WTC11 (cell line): ENCODE results near the gene GARS1. TPM values are rescaled to one million over a fixed set of nuclear protein-coding genes. Genes with fewer than 3 reads are reported as not detected.

ENCODE experiments used
- ATAC-seq: fragments of 200-7000 bp; cut with Tn5 transposase; 2 replicates; pipeline ENCODE4 v1.10.0; 2021; ENCODE audit warnings: mild to moderate bottlenecking, moderate library complexity
- CTCF ChIA-PET: fragments of 300-600 bp; sonication (Branson Sonifier 250); formaldehyde crosslinking; loops from one replicate; lab custom pipeline; 2021; ENCODE audit warnings: antibody characterized with exemption; lab: Charles Lee
- POLR2A ChIA-PET: fragments of 350-600 bp; sonication (Branson Sonifier 250); formaldehyde crosslinking; loops from one replicate; lab custom pipeline; 2021; ENCODE audit warnings: antibody characterized with exemption; lab: Charles Lee
- DNase-seq: peaks from one replicate; pipeline ENCODE4 v3.0.0; 2021; ENCODE audit warnings: low spot score
- H3K27ac Mint-ChIP-seq: 2 replicates; pipeline ENCODE4 v1.8.0; 2021; ENCODE audit warnings: mixed read lengths
- H3K27me3 Mint-ChIP-seq: 2 replicates; pipeline ENCODE4 v1.8.0; 2021; ENCODE audit warnings: low read depth, mild to moderate bottlenecking, moderate library complexity, mixed read lengths
- H3K36me3 Mint-ChIP-seq: 2 replicates; pipeline ENCODE4 v1.8.0; 2021; ENCODE audit warnings: mixed read lengths
- H3K4me1 Mint-ChIP-seq: 2 replicates; pipeline ENCODE4 v1.8.0; 2022; ENCODE audit warnings: mixed read lengths
- H3K4me3 Mint-ChIP-seq: 2 replicates; pipeline ENCODE4 v1.8.0; 2021; ENCODE audit warnings: mild to moderate bottlenecking, moderate library complexity, mixed read lengths
- H3K9me3 Mint-ChIP-seq: 2 replicates; pipeline ENCODE4 v1.8.0; 2021; ENCODE audit warnings: mixed read lengths
- AFF4 ChIP-seq: sonication (generic); formaldehyde crosslinking; IDR thresholded peaks from 2 replicates; pipeline ENCODE4 v1.8.1; 2023; ENCODE audit warnings: mild to moderate bottlenecking, missing genetic modification reagents, borderline replicate concordance
- AR ChIP-seq: fragments of 250-450 bp; sonication (Bioruptor Pico); IDR thresholded peaks from 2 replicates; pipeline ENCODE4 v1.9.0; 2021; ENCODE audit warnings: mild to moderate bottlenecking
- ATF3 ChIP-seq: sonication (generic); formaldehyde crosslinking; conservative IDR thresholded peaks from 2 replicates; pipeline ENCODE4 v1.8.1; 2022; ENCODE audit warnings: mild to moderate bottlenecking, missing genetic modification reagents
- CBFB ChIP-seq: sonication (generic); formaldehyde crosslinking; IDR thresholded peaks from 2 replicates; pipeline ENCODE4 v1.8.1; 2022; ENCODE audit warnings: mild to moderate bottlenecking, low read depth, missing genetic modification reagents
- CTCF ChIP-seq: fragments of 200-600 bp; IDR thresholded peaks from 2 replicates; pipeline ENCODE4 v1.8.0; 2022; ENCODE audit warnings: antibody characterized with exemption
- FOXK1 ChIP-seq: sonication (generic); formaldehyde crosslinking; IDR thresholded peaks from 2 replicates; pipeline ENCODE4 v1.8.0; 2022; ENCODE audit warnings: mild to moderate bottlenecking, moderate library complexity, missing genetic modification reagents
- FOXP1 ChIP-seq: sonication (generic); formaldehyde crosslinking; IDR thresholded peaks from 2 replicates; pipeline ENCODE4 v1.8.0; 2022; ENCODE audit warnings: missing genetic modification reagents, mild to moderate bottlenecking, moderate library complexity, borderline replicate concordance
- GTF2I ChIP-seq: fragments of 250-450 bp; sonication (Bioruptor Pico); conservative IDR thresholded peaks from 2 replicates; pipeline ENCODE4 v1.4.0; 2021; ENCODE audit warnings: mild to moderate bottlenecking
- JAZF1 ChIP-seq: fragments of 250-450 bp; sonication (Bioruptor Pico); IDR thresholded peaks from 2 replicates; pipeline ENCODE4 v1.9.0; 2021; ENCODE audit warnings: moderate library complexity, mild to moderate bottlenecking, inconsistent platforms
- MAX ChIP-seq: sonication (generic); formaldehyde crosslinking; IDR thresholded peaks from 2 replicates; pipeline ENCODE4 v1.8.0; 2022; ENCODE audit warnings: mild to moderate bottlenecking, missing genetic modification reagents
- NFE2L1 ChIP-seq: sonication (generic); formaldehyde crosslinking; IDR thresholded peaks from 2 replicates; pipeline ENCODE4 v1.8.1; 2023; ENCODE audit warnings: missing genetic modification reagents
- OVOL2 ChIP-seq: fragments of 250-450 bp; sonication (Bioruptor Pico); IDR thresholded peaks from 2 replicates; pipeline ENCODE4 v1.9.0; 2021; ENCODE audit warnings: mild to moderate bottlenecking, borderline replicate concordance
- PREB ChIP-seq: sonication (generic); formaldehyde crosslinking; IDR thresholded peaks from 2 replicates; pipeline ENCODE4 v1.8.1; 2022; ENCODE audit warnings: mild to moderate bottlenecking, missing genetic modification reagents, moderate library complexity, borderline replicate concordance
- SMAD4 ChIP-seq: sonication (generic); formaldehyde crosslinking; IDR thresholded peaks from 2 replicates; pipeline ENCODE4 v1.8.0; 2022; ENCODE audit warnings: mild to moderate bottlenecking, missing genetic modification reagents
- TEAD1 ChIP-seq: sonication (generic); formaldehyde crosslinking; IDR thresholded peaks from 2 replicates; pipeline ENCODE4 v1.8.0; 2022; ENCODE audit warnings: mild to moderate bottlenecking, missing genetic modification reagents
- ZNF121 ChIP-seq: sonication (generic); formaldehyde crosslinking; IDR thresholded peaks from 2 replicates; pipeline ENCODE4 v1.8.0; 2023; ENCODE audit warnings: missing genetic modification reagents
- ZNF219 ChIP-seq: sonication (generic); formaldehyde crosslinking; IDR thresholded peaks from 2 replicates; pipeline ENCODE4 v1.8.0; 2023; ENCODE audit warnings: missing genetic modification reagents, mild to moderate bottlenecking, borderline replicate concordance
- ZNF396 ChIP-seq: fragments of 250-450 bp; sonication (Bioruptor Pico); IDR thresholded peaks from 2 replicates; pipeline ENCODE4 v1.8.0; 2021; ENCODE audit warnings: mild to moderate bottlenecking, moderate library complexity, borderline replicate concordance
- total RNA-seq: library from RNA; stranded (reverse); gene quantifications from 3 replicates; pipeline ENCODE4 v1.2.3, GENCODE V29; 2021
- TF ChIP-seq, protein P1 (sequence below): sonication (generic); formaldehyde crosslinking; conservative IDR thresholded peaks from 2 replicates; pipeline ENCODE4 v1.8.1; 2023; ENCODE audit warnings: mild to moderate bottlenecking, low read depth, missing genetic modification reagents, moderate library complexity
- TF ChIP-seq, protein P2 (sequence below): sonication (generic); formaldehyde crosslinking; IDR thresholded peaks from 2 replicates; pipeline ENCODE4 v1.8.0; 2022; ENCODE audit warnings: mild to moderate bottlenecking, missing genetic modification reagents

The GARS1 gene
- total RNA-seq, 1 experiment from 2014 or later, result 236 TPM

GRCh38 chr7:30564243-30564892 is 30.3 kb upstream of the GARS1 start:
- Mint-ChIP-seq H3K4me1 (peaks cover 30% of the 10 kb centered on the region), H3K9me3 (no peaks in the 10 kb centered on the region)
- POLR2A ChIA-PET, result interaction anchor here (1.2 kb wide), 1 partner anchor 18 kb away, joined by 3 read pairs; no protein-coding TSS in a partner anchor
- TF ChIP-seq, protein P1, sequence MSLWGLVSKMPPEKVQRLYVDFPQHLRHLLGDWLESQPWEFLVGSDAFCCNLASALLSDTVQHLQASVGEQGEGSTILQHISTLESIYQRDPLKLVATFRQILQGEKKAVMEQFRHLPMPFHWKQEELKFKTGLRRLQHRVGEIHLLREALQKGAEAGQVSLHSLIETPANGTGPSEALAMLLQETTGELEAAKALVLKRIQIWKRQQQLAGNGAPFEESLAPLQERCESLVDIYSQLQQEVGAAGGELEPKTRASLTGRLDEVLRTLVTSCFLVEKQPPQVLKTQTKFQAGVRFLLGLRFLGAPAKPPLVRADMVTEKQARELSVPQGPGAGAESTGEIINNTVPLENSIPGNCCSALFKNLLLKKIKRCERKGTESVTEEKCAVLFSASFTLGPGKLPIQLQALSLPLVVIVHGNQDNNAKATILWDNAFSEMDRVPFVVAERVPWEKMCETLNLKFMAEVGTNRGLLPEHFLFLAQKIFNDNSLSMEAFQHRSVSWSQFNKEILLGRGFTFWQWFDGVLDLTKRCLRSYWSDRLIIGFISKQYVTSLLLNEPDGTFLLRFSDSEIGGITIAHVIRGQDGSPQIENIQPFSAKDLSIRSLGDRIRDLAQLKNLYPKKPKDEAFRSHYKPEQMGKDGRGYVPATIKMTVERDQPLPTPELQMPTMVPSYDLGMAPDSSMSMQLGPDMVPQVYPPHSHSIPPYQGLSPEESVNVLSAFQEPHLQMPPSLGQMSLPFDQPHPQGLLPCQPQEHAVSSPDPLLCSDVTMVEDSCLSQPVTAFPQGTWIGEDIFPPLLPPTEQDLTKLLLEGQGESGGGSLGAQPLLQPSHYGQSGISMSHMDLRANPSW (CRISPR knock-in tag), result no peak
- TF ChIP-seq FOXK1 (CRISPR knock-in tag) (no peak), FOXP1 (CRISPR knock-in tag) (no peak), TEAD1 (CRISPR knock-in tag) (0 out of 2 replicates have a peak, but pooled peaks have one; percentile 32), ZNF396 (no peak), CTCF (peak; percentile 88)
- TF ChIP-seq, all 79 proteins: peak for 2
- ATAC-seq, result peak; percentile 96
- no peak overlapping the region for H3K4me3 Mint-ChIP-seq
- no peaks in the 10 kb centered on the region; the same call in 1 of the 2 replicates for H3K36me3 Mint-ChIP-seq
- CTCF ChIA-PET, result interaction anchor here (0.6 to 4.1 kb wide), 49 partner anchors 8 to 559 kb away, joined by 3 to 74 read pairs (median 4); partner anchors contain the start of genes CRHR2 and NOD1
- H3K27ac Mint-ChIP-seq, result peak overlapping the region; percentile 83; the same call in 1 of the 2 replicates
- peak; percentile 90 for DNase-seq
- no peaks in the 10 kb centered on the region for H3K27me3 Mint-ChIP-seq

- Mint-ChIP-seq H3K27me3 (no peaks in the 10 kb centered on the region), H3K27ac (no peak overlapping the region), H3K36me3 (peaks cover 11% of the 10 kb centered on the region), H3K4me1 (peaks cover 31% of the 10 kb centered on the region), H3K4me3 (no peak overlapping the region), H3K9me3 (peaks cover 10% of the 10 kb centered on the region)
- DNase-seq (no peak), ATAC-seq (no peak)
- CTCF ChIA-PET, result no interaction called here
- POLR2A ChIA-PET, result no interaction called here
- no peak for TF ChIP-seq ZNF219 (CRISPR knock-in tag)
- no peak for TF ChIP-seq NFE2L1 (CRISPR knock-in tag)
- TF ChIP-seq ATF3, result no peak
- TF ChIP-seq AFF4, result no peak
- no peak for TF ChIP-seq PREB (CRISPR knock-in tag)
- TF ChIP-seq GTF2I, result no peak
- TF ChIP-seq CBFB (CRISPR knock-in tag), result no peak
- no peak for TF ChIP-seq AR (CRISPR knock-in tag)
- no peak for TF ChIP-seq OVOL2 (CRISPR knock-in tag)
- no peak for TF ChIP-seq SMAD4 (CRISPR knock-in tag)
- no peak for TF ChIP-seq MAX (CRISPR knock-in tag)
- TF ChIP-seq JAZF1, result no peak
- TF ChIP-seq ZNF121, result no peak
- TF ChIP-seq, protein P2, sequence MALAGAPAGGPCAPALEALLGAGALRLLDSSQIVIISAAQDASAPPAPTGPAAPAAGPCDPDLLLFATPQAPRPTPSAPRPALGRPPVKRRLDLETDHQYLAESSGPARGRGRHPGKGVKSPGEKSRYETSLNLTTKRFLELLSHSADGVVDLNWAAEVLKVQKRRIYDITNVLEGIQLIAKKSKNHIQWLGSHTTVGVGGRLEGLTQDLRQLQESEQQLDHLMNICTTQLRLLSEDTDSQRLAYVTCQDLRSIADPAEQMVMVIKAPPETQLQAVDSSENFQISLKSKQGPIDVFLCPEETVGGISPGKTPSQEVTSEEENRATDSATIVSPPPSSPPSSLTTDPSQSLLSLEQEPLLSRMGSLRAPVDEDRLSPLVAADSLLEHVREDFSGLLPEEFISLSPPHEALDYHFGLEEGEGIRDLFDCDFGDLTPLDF (CRISPR knock-in tag), result no peak
These were observed 28.1 kb upstream of the GARS1 start for GRCh38 chr7:30566596-30566995.
